Measurements from ENCODE around the gene ZNF423.

DNA sequence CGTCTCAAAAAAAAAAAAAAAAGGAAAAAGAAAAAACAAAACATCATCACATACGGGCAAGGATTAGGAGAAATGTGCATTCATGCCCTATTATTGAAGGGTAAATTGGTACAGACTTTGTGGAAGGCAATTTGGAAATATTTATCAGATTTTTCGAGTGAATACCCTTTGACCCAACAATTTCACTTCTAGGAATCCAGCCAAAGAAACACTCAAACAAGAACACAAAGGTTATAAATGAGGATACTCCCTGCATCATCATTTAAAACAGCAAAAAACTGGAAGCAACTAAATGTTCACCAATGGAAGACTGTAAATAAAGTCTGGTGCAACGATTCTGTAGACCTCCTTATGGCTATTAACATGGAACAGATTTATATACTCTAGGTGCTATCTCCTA is 12.9 kb downstream of the ZNF423 start:
- TF ChIP-seq FOXM1 (IDR thresholded peaks at IDR 0.05; ENCODE audit: borderline replicate concordance) (no peak), SUZ12 (IDR thresholded peaks at IDR 0.05) (no peak), BHLHE40 (IDR thresholded peaks at IDR 0.05; ENCODE audit: borderline replicate concordance) (no peak), ARNT (IDR thresholded peaks at IDR 0.05) (no peak), CTBP1 (IDR thresholded peaks at IDR 0.05; ENCODE audit: borderline replicate concordance) (no peak), SP1 (IDR thresholded peaks at IDR 0.05) (no peak)
- TF ChIP-seq, protein P1, sequence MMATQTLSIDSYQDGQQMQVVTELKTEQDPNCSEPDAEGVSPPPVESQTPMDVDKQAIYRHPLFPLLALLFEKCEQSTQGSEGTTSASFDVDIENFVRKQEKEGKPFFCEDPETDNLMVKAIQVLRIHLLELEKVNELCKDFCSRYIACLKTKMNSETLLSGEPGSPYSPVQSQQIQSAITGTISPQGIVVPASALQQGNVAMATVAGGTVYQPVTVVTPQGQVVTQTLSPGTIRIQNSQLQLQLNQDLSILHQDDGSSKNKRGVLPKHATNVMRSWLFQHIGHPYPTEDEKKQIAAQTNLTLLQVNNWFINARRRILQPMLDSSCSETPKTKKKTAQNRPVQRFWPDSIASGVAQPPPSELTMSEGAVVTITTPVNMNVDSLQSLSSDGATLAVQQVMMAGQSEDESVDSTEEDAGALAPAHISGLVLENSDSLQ (IDR thresholded peaks at IDR 0.05), result no peak
